DOHH2 (cell line): Measurements from ENCODE around the gene NKX1-2.

Experiments
- EZH2phosphoT487 ChIP-seq: fragments of 200-600 bp; sonication (generic); IDR thresholded peaks from 2 replicates; pipeline ENCODE4 v1.6.1; 2017; ENCODE audit warnings: borderline replicate concordance, mild to moderate bottlenecking, antibody characterized with exemption, low read length, moderate library complexity, mixed read lengths
- TF ChIP-seq, protein P1 (sequence below): fragments of 200-600 bp; sonication (generic); IDR thresholded peaks from one replicate; pipeline ENCODE4 v1.5.1; 2014; ENCODE audit warnings: antibody characterized with exemption, mild to moderate bottlenecking, low read depth, low read length; ENCODE audit not compliant: poor library complexity, severe bottlenecking

GRCh38 chr10:124428207-124428777 lies 21.5 kb downstream of the NKX1-2 start:
- TF ChIP-seq, protein P1, sequence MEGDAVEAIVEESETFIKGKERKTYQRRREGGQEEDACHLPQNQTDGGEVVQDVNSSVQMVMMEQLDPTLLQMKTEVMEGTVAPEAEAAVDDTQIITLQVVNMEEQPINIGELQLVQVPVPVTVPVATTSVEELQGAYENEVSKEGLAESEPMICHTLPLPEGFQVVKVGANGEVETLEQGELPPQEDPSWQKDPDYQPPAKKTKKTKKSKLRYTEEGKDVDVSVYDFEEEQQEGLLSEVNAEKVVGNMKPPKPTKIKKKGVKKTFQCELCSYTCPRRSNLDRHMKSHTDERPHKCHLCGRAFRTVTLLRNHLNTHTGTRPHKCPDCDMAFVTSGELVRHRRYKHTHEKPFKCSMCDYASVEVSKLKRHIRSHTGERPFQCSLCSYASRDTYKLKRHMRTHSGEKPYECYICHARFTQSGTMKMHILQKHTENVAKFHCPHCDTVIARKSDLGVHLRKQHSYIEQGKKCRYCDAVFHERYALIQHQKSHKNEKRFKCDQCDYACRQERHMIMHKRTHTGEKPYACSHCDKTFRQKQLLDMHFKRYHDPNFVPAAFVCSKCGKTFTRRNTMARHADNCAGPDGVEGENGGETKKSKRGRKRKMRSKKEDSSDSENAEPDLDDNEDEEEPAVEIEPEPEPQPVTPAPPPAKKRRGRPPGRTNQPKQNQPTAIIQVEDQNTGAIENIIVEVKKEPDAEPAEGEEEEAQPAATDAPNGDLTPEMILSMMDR = no peak
- no peak for TF ChIP-seq EZH2phosphoT487
